Coronary artery (tissue), 2 donors: Measurements from ENCODE around the gene CEP20.
A peak's percentile ranks its signal among the peaks of the same experiment; 100 is the strongest.
"Not testable (repeated sequence)": the region's sequence is repeated elsewhere in the genome, so short reads cannot be mapped to it uniquely, and the experiment has no call there.

ENCODE experiments used
- DNase-seq: peaks from one replicate; pipeline ENCODE4 v3.0.0-alpha.2; 2017; ENCODE audit warnings: low spot score
- H3K27ac ChIP-seq, 2 donors: fragments of 200-600 bp; sonication (generic); one replicate each; pipeline ENCODE4 v1.5.1; 2016 to 2019
- H3K4me3 ChIP-seq: fragments of 200-600 bp; sonication (generic); 2 replicates; pipeline ENCODE4 v1.5.1; 2016; ENCODE audit warnings: mild to moderate bottlenecking, moderate library complexity
- CTCF ChIP-seq: fragments of 200-600 bp; sonication (generic); IDR thresholded peaks from one replicate; pipeline ENCODE4 v1.5.1; 2019; ENCODE audit warnings: antibody characterized with exemption

The CEP20 gene

GRCh38 chr16:15888072-15888976 is at the start of gene CEP20:
TSS of gene CEP20 (minus strand) at chr16:15888603. CDS start at chr16:15888585, 18 bp downstream.
- Histone ChIP-seq H3K4me3 (peak within 1 kb of the TSS; percentile 74), H3K27ac (peak within 1 kb of the TSS; percentile 77 to 83)
- no peak for TF ChIP-seq CTCF
- peak; percentile 99 for DNase-seq

GRCh38 chr16:15936809-15937208 is 48.4 kb upstream of the CEP20 start:
- not testable (repeated sequence) for H3K4me3 ChIP-seq, DNase-seq, H3K27ac ChIP-seq

GRCh38 chr16:15934991-15935390 is 46.6 kb upstream of the CEP20 start:
- TF ChIP-seq CTCF, result no peak
- Histone ChIP-seq H3K4me3 (no peak overlapping the region), H3K27ac (no peak overlapping the region)
- DNase-seq, result no peak

GRCh38 chr16:15933781-15934180 is 45.4 kb upstream of the CEP20 start:
- Histone ChIP-seq H3K27ac (no peak overlapping the region), H3K4me3 (no peak overlapping the region)
- no peak for DNase-seq
- TF ChIP-seq CTCF, result no peak

GRCh38 chr16:15932939-15933338 is 44.5 kb upstream of the CEP20 start:
- TF ChIP-seq CTCF, result no peak
- H3K27ac ChIP-seq, result no peak overlapping the region

GRCh38 chr16:15928261-15929104 is 40.1 kb upstream of the CEP20 start:
- no peak for TF ChIP-seq CTCF
- H3K4me3 ChIP-seq, result no peak overlapping the region
- no peak for DNase-seq
- H3K27ac ChIP-seq, result no peak overlapping the region

More at GRCh38 chr16:15932939-15933338, 44.5 kb upstream of the CEP20 start:
- H3K4me3 ChIP-seq, result no peak overlapping the region
- DNase-seq, result no peak

- no peak for DNase-seq
- TF ChIP-seq CTCF, result no peak
- H3K4me3 ChIP-seq, result no peak overlapping the region
- H3K27ac ChIP-seq, result no peak overlapping the region
Observed at GRCh38 chr16:15925631-15926030, 37.2 kb upstream of the CEP20 start.
